Measurements from ENCODE around the gene AKNA. TPM values are rescaled to one million over a fixed set of nuclear protein-coding genes. Genes with fewer than 3 reads are reported as not detected.

AKNA gene
- total RNA-seq, 1 experiment from 2014 or later: 10.1 TPM

GRCh38 chr9:114336699-114337395, 50.9 kb downstream of the AKNA start:
- DNase-seq (ENCODE audit: low read depth, low spot score): no peak
- CTCF ChIA-PET: interaction anchor here (0.5 kb wide), 1 partner anchor 287 kb away, joined by 3 read pairs; no protein-coding TSS in a partner anchor
- no peaks in the 10 kb centered on the region for H3K4me1 ChIP-seq (ENCODE audit: control insufficient read depth, insufficient read depth, low read length)

GRCh38 chr9:114336157-114336556, 51.6 kb downstream of the AKNA start:
- ATAC-seq: no peak
- in situ Hi-C loops (cut with HindIII; ENCODE audit: low pct_unique_long_range_greater_than_20kb, low sequenced_read_pairs): no loop called here
- ChIA-PET CTCF (no interaction called here), POLR2A (no interaction called here)
- DNase-seq (ENCODE audit: low read depth, low spot score): no peak
- Histone ChIP-seq H3K4me1 (ENCODE audit: control insufficient read depth, insufficient read depth, low read length) (no peaks in the 10 kb centered on the region), H3K4me3 (ENCODE audit: low read depth in 2 of 2, low read length in 2 of 2) (no peak overlapping the region), H3K27me3 (ENCODE audit: control insufficient read depth, insufficient read depth, low read length) (no peaks in the 10 kb centered on the region), H3K36me3 (ENCODE audit: control insufficient read depth, insufficient read depth, low read length) (no peaks in the 10 kb centered on the region), H3K9me3 (ENCODE audit: control insufficient read depth, insufficient read depth, low read depth, low read length) (no peaks in the 10 kb centered on the region), H3K27ac (ENCODE audit: low read length) (no peak overlapping the region)
- no TSS peak for BruUV-seq (replicated peaks)
- intact Hi-C loops (cut with micrococcal nuclease; ENCODE audit: unreplicated experiment): no loop called here
- TF ChIP-seq REST (IDR thresholded peaks at IDR 0.05; ENCODE audit: insufficient read depth in 1 of 2, low read depth in 2 of 2, low read length in 1 of 2) (no peak), CTCF (IDR thresholded peaks at IDR 0.05) (no peak), SIN3A (IDR thresholded peaks at IDR 0.05; ENCODE audit: borderline replicate concordance, insufficient read depth, low read depth, low read length) (no peak), POLR2AphosphoS5 (IDR thresholded peaks at IDR 0.05; ENCODE audit: low read depth, low read length) (no peak), TCF7L2 (IDR thresholded peaks at IDR 0.05; ENCODE audit: low read depth, low read length) (no peak)

More at GRCh38 chr9:114336699-114337395, 50.9 kb downstream of the AKNA start:
- intact Hi-C loops (cut with micrococcal nuclease; ENCODE audit: unreplicated experiment): no loop called here
- POLR2A ChIA-PET: no interaction called here
- Histone ChIP-seq H3K36me3 (ENCODE audit: control insufficient read depth, insufficient read depth, low read length) (no peaks in the 10 kb centered on the region), H3K4me3 (ENCODE audit: low read depth in 2 of 2, low read length in 2 of 2) (no peak overlapping the region), H3K9me3 (ENCODE audit: control insufficient read depth, insufficient read depth, low read depth, low read length) (no peaks in the 10 kb centered on the region), H3K27ac (ENCODE audit: low read length) (no peak overlapping the region), H3K27me3 (ENCODE audit: control insufficient read depth, insufficient read depth, low read length) (no peaks in the 10 kb centered on the region)
- no TSS peak for BruUV-seq (replicated peaks)
- in situ Hi-C loops (cut with HindIII; ENCODE audit: low pct_unique_long_range_greater_than_20kb, low sequenced_read_pairs): no loop called here
- TF ChIP-seq CTCF (IDR thresholded peaks at IDR 0.05): no peak
- no peak for TF ChIP-seq SIN3A (IDR thresholded peaks at IDR 0.05; ENCODE audit: borderline replicate concordance, insufficient read depth, low read depth, low read length)
- TF ChIP-seq REST (IDR thresholded peaks at IDR 0.05; ENCODE audit: insufficient read depth in 1 of 2, low read depth in 2 of 2, low read length in 1 of 2): no peak
- TF ChIP-seq POLR2AphosphoS5 (IDR thresholded peaks at IDR 0.05; ENCODE audit: low read depth, low read length): no peak
- no peak for TF ChIP-seq TCF7L2 (IDR thresholded peaks at IDR 0.05; ENCODE audit: low read depth, low read length)
- no peak for ATAC-seq
